Measurements from ENCODE around the gene PEF1.

DNA sequence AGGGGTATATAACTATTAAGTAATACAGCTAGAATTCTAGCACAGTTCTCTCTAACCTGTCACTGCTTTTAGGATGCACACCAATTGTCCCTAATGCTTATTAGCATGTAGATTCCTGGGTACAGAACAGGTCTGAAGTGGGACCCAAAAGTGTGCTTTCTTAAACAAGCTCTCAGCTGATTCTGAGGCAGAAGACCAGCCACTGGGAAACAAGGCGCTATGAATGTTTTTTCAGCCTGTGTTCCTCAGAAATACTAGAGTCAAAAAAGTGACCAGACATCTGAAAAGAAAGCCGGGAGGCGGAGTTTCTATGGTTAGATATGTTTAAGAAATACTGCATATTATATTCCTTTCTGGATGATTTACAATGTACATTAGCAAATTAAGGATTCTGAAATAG lies 1.8 kb downstream of the PEF1 start:
- TF ChIP-seq, protein P1, sequence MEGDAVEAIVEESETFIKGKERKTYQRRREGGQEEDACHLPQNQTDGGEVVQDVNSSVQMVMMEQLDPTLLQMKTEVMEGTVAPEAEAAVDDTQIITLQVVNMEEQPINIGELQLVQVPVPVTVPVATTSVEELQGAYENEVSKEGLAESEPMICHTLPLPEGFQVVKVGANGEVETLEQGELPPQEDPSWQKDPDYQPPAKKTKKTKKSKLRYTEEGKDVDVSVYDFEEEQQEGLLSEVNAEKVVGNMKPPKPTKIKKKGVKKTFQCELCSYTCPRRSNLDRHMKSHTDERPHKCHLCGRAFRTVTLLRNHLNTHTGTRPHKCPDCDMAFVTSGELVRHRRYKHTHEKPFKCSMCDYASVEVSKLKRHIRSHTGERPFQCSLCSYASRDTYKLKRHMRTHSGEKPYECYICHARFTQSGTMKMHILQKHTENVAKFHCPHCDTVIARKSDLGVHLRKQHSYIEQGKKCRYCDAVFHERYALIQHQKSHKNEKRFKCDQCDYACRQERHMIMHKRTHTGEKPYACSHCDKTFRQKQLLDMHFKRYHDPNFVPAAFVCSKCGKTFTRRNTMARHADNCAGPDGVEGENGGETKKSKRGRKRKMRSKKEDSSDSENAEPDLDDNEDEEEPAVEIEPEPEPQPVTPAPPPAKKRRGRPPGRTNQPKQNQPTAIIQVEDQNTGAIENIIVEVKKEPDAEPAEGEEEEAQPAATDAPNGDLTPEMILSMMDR (IDR thresholded peaks at IDR 0.05), result no peak
- TF ChIP-seq EZH2 (IDR thresholded peaks at IDR 0.05; ENCODE audit: borderline replicate concordance, insufficient read depth, low read depth, low read length, poor library complexity, severe bottlenecking), result no peak
